Mesothelial cell of epicardium (in vitro differentiated cells): ENCODE results near the gene TXN. TPM values are rescaled to one million over a fixed set of nuclear protein-coding genes. Genes with fewer than 3 reads are reported as not detected.

Experiments used
- DNase-seq, 2 experiments: peaks; one replicate each; pipeline ENCODE4 v3.0.0; 2021; ENCODE audit warnings: low spot score in 2 of 2; ENCODE audit not compliant: unreplicated experiment in 2 of 2
- H3K27ac Mint-ChIP-seq: 2 replicates; pipeline ENCODE4 v1.8.0; 2021; ENCODE audit warnings: mixed read lengths
- H3K27me3 Mint-ChIP-seq: 2 replicates; pipeline ENCODE4 v1.8.0; 2021; ENCODE audit warnings: low read depth, mixed read lengths
- H3K36me3 Mint-ChIP-seq: 2 replicates; pipeline ENCODE4 v1.8.0; 2021; ENCODE audit warnings: mixed read lengths
- H3K4me1 Mint-ChIP-seq: 2 replicates; pipeline ENCODE4 v1.8.0; 2021; ENCODE audit warnings: mixed read lengths
- H3K4me3 Mint-ChIP-seq: 2 replicates; pipeline ENCODE4 v1.8.0; 2021; ENCODE audit warnings: mild to moderate bottlenecking, moderate library complexity, mixed read lengths
- H3K9me3 Mint-ChIP-seq: 2 replicates; pipeline ENCODE4 v1.8.0; 2021; ENCODE audit warnings: mixed read lengths
- total RNA-seq: library from RNA; stranded (reverse); gene quantifications from 3 replicates; pipeline ENCODE4 v1.2.1, GENCODE V29; 2021
- TF ChIP-seq, protein P1 (sequence below): fragments of 200-600 bp; sonication (generic); IDR thresholded peaks from one replicate; pipeline ENCODE4 v1.5.0; 2021; ENCODE audit warnings: antibody characterized with exemption; ENCODE audit not compliant: unreplicated experiment

Gene TXN
- total RNA-seq, 1 donor from 2014 or later: 114 TPM

DNA sequence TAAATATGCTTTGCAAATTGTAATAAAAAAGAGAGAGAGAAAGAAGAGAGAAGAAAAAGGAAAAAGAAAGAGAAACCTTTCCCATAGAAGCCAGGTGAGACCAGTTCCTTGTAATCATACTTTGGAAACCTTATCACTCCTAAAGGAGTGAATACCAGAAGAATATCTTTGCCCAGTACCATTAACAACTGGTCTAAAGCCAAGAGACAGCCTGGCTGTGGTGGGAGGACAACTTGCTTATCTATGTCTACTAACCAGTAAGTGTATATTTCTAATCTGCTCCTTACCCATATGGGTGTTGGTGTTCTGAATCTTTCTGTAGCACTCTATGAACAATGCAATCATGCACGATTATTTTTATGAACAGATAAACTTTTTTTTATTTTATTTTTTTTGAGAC, 10.5 kb upstream of the TXN start:
- no peak overlapping the region for H3K4me3 Mint-ChIP-seq
- H3K9me3 Mint-ChIP-seq: peaks cover 8% of the 10 kb centered on the region
- H3K4me1 Mint-ChIP-seq: no peaks in the 10 kb centered on the region
- no peak overlapping the region for H3K27ac Mint-ChIP-seq
- TF ChIP-seq, protein P1, sequence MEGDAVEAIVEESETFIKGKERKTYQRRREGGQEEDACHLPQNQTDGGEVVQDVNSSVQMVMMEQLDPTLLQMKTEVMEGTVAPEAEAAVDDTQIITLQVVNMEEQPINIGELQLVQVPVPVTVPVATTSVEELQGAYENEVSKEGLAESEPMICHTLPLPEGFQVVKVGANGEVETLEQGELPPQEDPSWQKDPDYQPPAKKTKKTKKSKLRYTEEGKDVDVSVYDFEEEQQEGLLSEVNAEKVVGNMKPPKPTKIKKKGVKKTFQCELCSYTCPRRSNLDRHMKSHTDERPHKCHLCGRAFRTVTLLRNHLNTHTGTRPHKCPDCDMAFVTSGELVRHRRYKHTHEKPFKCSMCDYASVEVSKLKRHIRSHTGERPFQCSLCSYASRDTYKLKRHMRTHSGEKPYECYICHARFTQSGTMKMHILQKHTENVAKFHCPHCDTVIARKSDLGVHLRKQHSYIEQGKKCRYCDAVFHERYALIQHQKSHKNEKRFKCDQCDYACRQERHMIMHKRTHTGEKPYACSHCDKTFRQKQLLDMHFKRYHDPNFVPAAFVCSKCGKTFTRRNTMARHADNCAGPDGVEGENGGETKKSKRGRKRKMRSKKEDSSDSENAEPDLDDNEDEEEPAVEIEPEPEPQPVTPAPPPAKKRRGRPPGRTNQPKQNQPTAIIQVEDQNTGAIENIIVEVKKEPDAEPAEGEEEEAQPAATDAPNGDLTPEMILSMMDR: no peak
- no peaks in the 10 kb centered on the region for H3K36me3 Mint-ChIP-seq
- DNase-seq: no peak
- peaks cover 2% of the 10 kb centered on the region for H3K27me3 Mint-ChIP-seq

DNA sequence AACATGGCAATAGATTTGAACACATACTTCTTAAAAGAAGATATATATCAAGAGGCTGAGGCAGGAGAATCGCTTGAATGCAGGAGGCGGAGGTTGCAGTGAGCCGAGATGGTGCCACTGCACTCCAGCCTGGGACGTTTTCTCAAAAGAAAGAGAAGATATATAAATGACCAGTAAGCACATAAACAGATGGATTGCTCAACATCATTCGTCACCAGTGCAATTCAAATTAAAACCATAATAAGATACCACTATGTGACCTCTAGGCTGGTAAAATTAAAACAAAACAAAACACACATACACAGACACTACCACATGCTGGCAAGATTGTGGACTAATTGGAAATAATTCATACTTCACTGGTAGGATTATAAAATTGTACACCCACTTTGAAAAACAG, 5.3 kb upstream of the TXN start:
- H3K4me1 Mint-ChIP-seq: peaks cover 11% of the 10 kb centered on the region
- H3K4me3 Mint-ChIP-seq: no peak overlapping the region
- H3K9me3 Mint-ChIP-seq: peaks cover 8% of the 10 kb centered on the region
- no peak for DNase-seq
- H3K27ac Mint-ChIP-seq: no peak overlapping the region
- H3K36me3 Mint-ChIP-seq: no peaks in the 10 kb centered on the region
- peaks cover 3% of the 10 kb centered on the region for H3K27me3 Mint-ChIP-seq
- TF ChIP-seq, protein P1: no peak

DNA sequence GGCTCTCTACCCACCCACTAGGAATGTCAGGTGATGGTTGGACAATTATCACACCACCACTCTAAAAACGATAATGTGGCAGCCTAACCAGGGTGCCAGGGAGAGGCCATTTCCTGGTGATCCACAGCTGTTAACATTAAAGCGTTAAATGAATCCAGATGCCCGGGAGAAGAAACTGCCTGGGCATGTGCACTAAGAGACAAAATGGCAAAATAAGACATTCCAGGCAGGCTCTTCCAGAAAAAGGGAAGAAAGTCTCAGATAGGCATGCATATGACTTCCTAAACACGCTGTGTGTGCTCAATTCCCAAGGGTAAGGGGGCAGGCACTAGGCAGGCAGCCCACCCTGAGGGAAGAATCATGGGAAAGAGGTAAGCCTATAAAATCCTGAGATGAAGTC, 4.6 kb upstream of the TXN start:
- no peak overlapping the region for H3K27ac Mint-ChIP-seq
- H3K9me3 Mint-ChIP-seq: peaks cover 6% of the 10 kb centered on the region
- no peak overlapping the region for H3K4me3 Mint-ChIP-seq
- TF ChIP-seq, protein P1: no peak
- no peak for DNase-seq
- H3K4me1 Mint-ChIP-seq: peaks cover 11% of the 10 kb centered on the region
- peaks cover 2% of the 10 kb centered on the region for H3K27me3 Mint-ChIP-seq
- H3K36me3 Mint-ChIP-seq: no peaks in the 10 kb centered on the region

DNA sequence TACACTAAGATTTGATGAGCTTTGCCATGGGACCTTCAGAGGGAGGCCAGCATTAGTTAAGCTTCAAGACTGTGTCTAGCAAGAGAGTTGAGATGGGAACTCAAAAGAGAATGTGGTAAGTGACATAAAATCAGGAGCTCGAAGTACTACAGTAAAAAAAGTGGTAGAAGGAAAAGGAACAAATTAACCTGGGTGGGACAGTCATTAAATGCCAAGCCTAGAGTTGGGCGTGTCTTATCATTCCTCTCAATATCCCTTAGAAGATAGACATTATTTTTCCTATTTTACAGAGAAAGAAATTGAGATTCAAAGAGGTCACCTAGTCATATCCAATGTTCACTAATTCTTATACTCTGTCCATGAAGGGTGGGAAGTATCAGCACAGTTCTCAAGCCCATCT, 3.3 kb upstream of the TXN start:
- TF ChIP-seq, protein P1: no peak
- Mint-ChIP-seq H3K36me3 (no peaks in the 10 kb centered on the region), H3K27me3 (peaks cover 1% of the 10 kb centered on the region), H3K9me3 (no peaks in the 10 kb centered on the region), H3K27ac (no peak overlapping the region), H3K4me1 (peaks cover 19% of the 10 kb centered on the region), H3K4me3 (no peak overlapping the region)
- no peak for DNase-seq

DNA sequence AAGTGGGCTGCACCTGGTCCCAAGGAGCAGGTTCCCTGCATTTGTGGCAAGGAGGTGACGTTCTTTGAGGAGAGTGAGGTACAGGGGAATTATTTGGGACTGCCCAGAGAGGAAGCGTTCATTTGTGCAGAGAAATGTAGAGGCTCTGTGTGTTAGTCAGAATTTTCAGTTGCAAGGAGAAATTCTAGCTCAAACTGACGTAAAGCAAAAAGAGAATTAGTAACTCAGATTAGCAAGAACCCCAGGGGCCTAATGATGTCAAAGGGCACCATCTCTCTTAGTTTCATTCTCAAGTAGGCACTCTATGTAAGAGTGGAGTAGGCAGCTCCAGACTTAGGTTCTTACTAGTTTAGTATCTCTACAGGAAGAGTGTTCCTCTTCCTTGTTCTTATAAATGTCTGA, 2.4 kb upstream of the TXN start:
- H3K4me3 Mint-ChIP-seq: no peak overlapping the region
- peaks cover 1% of the 10 kb centered on the region for H3K27me3 Mint-ChIP-seq
- TF ChIP-seq, protein P1: no peak
- no peak overlapping the region for H3K27ac Mint-ChIP-seq
- H3K9me3 Mint-ChIP-seq: no peaks in the 10 kb centered on the region
- no peak for DNase-seq
- H3K4me1 Mint-ChIP-seq: peaks cover 27% of the 10 kb centered on the region
- H3K36me3 Mint-ChIP-seq: no peaks in the 10 kb centered on the region

DNA sequence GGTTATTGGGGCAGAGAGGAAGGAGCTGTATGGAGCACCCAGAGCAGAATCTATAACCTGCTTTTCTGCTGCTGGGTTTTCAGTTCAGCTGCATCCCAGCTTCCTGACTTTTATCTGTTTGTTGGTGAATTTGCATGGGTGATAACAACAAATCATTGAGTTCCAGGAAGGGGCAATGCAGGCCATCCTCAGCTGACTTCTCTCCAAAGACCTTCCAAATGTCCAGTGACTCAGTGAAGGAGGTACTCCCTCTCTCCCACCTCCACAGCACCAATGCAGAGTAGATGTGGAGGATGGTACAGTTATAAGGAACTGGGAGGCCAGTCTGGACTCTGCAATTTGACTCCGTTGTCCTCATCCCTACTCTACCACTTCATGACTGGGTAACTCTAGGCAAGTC, 1.6 kb upstream of the TXN start:
- TF ChIP-seq, protein P1: no peak
- Mint-ChIP-seq H3K4me3 (no peak overlapping the region), H3K36me3 (peaks cover 1% of the 10 kb centered on the region), H3K9me3 (no peaks in the 10 kb centered on the region), H3K27ac (no peak overlapping the region), H3K4me1 (peaks cover 34% of the 10 kb centered on the region), H3K27me3 (peaks cover 1% of the 10 kb centered on the region)
- no peak for DNase-seq
